H9 (cell line): ENCODE data around the gene RNLS. TPM values are rescaled to one million over a fixed set of nuclear protein-coding genes. Genes with fewer than 3 reads are reported as not detected.

Experiments used
- DNase-seq: peaks from one replicate; pipeline ENCODE4 v3.0.0-alpha.2; 2017
- H2AFZ ChIP-seq: one replicate; pipeline ENCODE4 v1.6.1; 2013; ENCODE audit warnings: mild to moderate bottlenecking, low read length, control low read depth, moderate library complexity
- H2AK5ac ChIP-seq: 2 replicates; pipeline ENCODE4 v1.6.1; 2013; ENCODE audit warnings: low read length, control low read depth, mixed read lengths; ENCODE audit not compliant: insufficient read length
- H2BK120ac ChIP-seq: one replicate; pipeline ENCODE4 v1.6.1; 2013; ENCODE audit warnings: low read depth, mild to moderate bottlenecking, low read length, control low read depth, inconsistent platforms; ENCODE audit not compliant: poor library complexity, severe bottlenecking
- H2BK12ac ChIP-seq: 2 replicates; pipeline ENCODE4 v1.6.1; 2013; ENCODE audit warnings: low read length, control low read depth, mixed read lengths, low read depth; ENCODE audit not compliant: insufficient read length
- H2BK15ac ChIP-seq: 2 replicates; pipeline ENCODE4 v1.6.1; 2013; ENCODE audit warnings: low read depth, low read length, control low read depth
- H2BK20ac ChIP-seq: one replicate; pipeline ENCODE4 v1.6.1; 2013; ENCODE audit warnings: low read depth, mild to moderate bottlenecking, low read length, control low read depth, inconsistent platforms; ENCODE audit not compliant: poor library complexity, severe bottlenecking
- H2BK5ac ChIP-seq: 2 replicates; pipeline ENCODE4 v1.6.1; 2013; ENCODE audit warnings: low read length, control low read depth, mixed read lengths; ENCODE audit not compliant: insufficient read length
- H3K14ac ChIP-seq: 2 replicates; pipeline ENCODE4 v1.6.1; 2013; ENCODE audit warnings: low read length, control low read depth; ENCODE audit not compliant: insufficient read depth
- H3K18ac ChIP-seq: 2 replicates; pipeline ENCODE4 v1.6.1; 2013; ENCODE audit warnings: low read depth, mild to moderate bottlenecking, mixed read lengths, low read length, control low read depth; ENCODE audit not compliant: insufficient read length
- H3K23ac ChIP-seq: 2 replicates; pipeline ENCODE4 v1.6.1; 2013; ENCODE audit warnings: low read length, control low read depth, mixed read lengths, low read depth; ENCODE audit not compliant: insufficient read length
- H3K23me2 ChIP-seq: 2 replicates; pipeline ENCODE4 v1.6.1; 2013; ENCODE audit warnings: low read depth, mild to moderate bottlenecking, mixed read lengths, low read length, control low read depth; ENCODE audit not compliant: insufficient read length, poor library complexity, severe bottlenecking
- H3K27ac ChIP-seq: 2 replicates; pipeline ENCODE4 v1.5.1; 2013; ENCODE audit warnings: low read length, control low read depth, mixed read lengths, low read depth; ENCODE audit not compliant: insufficient read length
- H3K27me3 ChIP-seq: 2 replicates; pipeline ENCODE4 v1.6.1; 2013; ENCODE audit warnings: low read length, control low read depth, inconsistent platforms; ENCODE audit not compliant: insufficient read depth
- H3K4ac ChIP-seq: 2 replicates; pipeline ENCODE4 v1.6.1; 2013; ENCODE audit warnings: low read depth, mild to moderate bottlenecking, control low read depth, inconsistent platforms, low read length, moderate library complexity
- H3K4me1 ChIP-seq: 2 replicates; pipeline ENCODE4 v1.6.1; 2013; ENCODE audit warnings: low read length, control low read depth, inconsistent platforms; ENCODE audit not compliant: insufficient read depth
- H3K4me2 ChIP-seq: 2 replicates; pipeline ENCODE4 v1.6.1; 2013; ENCODE audit warnings: low read length, control low read depth, mixed read lengths; ENCODE audit not compliant: insufficient read length, insufficient read depth
- H3K56ac ChIP-seq: 2 replicates; pipeline ENCODE4 v1.6.1; 2013; ENCODE audit warnings: low read depth, mild to moderate bottlenecking, mixed read lengths, low read length, control low read depth; ENCODE audit not compliant: insufficient read length
- H3K79me1 ChIP-seq: 2 replicates; pipeline ENCODE4 v1.6.1; 2013; ENCODE audit warnings: low read depth, mild to moderate bottlenecking, moderate library complexity, low read length, control low read depth, inconsistent platforms; ENCODE audit not compliant: insufficient read depth, poor library complexity, severe bottlenecking
- H3K79me2 ChIP-seq: 2 replicates; pipeline ENCODE4 v1.6.1; 2013; ENCODE audit warnings: low read length, control low read depth, inconsistent platforms; ENCODE audit not compliant: insufficient read depth
- H3K9ac ChIP-seq: 2 replicates; pipeline ENCODE4 v1.6.1; 2013; ENCODE audit warnings: low read length, control low read depth, mixed read lengths; ENCODE audit not compliant: insufficient read length; ENCODE audit errors: extremely low read depth
- H3K9me3 ChIP-seq: one replicate; pipeline ENCODE4 v1.6.1; 2013; ENCODE audit warnings: low read depth, low read length, inconsistent platforms; ENCODE audit not compliant: control insufficient read depth
- H3T11ph ChIP-seq: one replicate; pipeline ENCODE4 v1.6.1; 2013; ENCODE audit warnings: mild to moderate bottlenecking, low read length, control low read depth, inconsistent platforms
- H4K20me1 ChIP-seq: one replicate; pipeline ENCODE4 v1.6.1; 2013; ENCODE audit not compliant: control insufficient read depth, insufficient read length, insufficient read depth
- H4K5ac ChIP-seq: 2 replicates; pipeline ENCODE4 v1.6.1; 2013; ENCODE audit warnings: low read depth, mild to moderate bottlenecking, mixed read lengths, low read length, control low read depth; ENCODE audit not compliant: insufficient read length
- H4K8ac ChIP-seq: replicated peaks from 2 replicates; pipeline ENCODE4 v1.6.1; 2013; ENCODE audit warnings: low read length, control low read depth, mixed read lengths, low read depth; ENCODE audit not compliant: insufficient read length
- H4K91ac ChIP-seq: 2 replicates; pipeline ENCODE4 v1.6.1; 2013; ENCODE audit warnings: low read depth, mild to moderate bottlenecking, moderate library complexity, mixed read lengths, low read length, control low read depth; ENCODE audit not compliant: insufficient read length
- H3K27ac Mint-ChIP-seq, 3 experiments: 2 replicates in 2 of 3; 3 replicates in 1 of 3; pipeline ENCODE4 v1.8.0; 2020 to 2021; ENCODE audit warnings: mixed read lengths in 3 of 3, mild to moderate bottlenecking in 1 of 3, moderate library complexity in 1 of 3
- H3K27me3 Mint-ChIP-seq: 2 replicates; pipeline ENCODE4 v1.8.0; 2021; ENCODE audit warnings: low read depth, mild to moderate bottlenecking, moderate library complexity, mixed read lengths
- H3K36me3 Mint-ChIP-seq, 3 experiments: 2 replicates in 2 of 3; 3 replicates in 1 of 3; pipeline ENCODE4 v1.8.0; 2020 to 2021; ENCODE audit warnings: low read depth in 3 of 3, mixed read lengths in 3 of 3; ENCODE audit not compliant: insufficient read depth in 1 of 3
- H3K4me1 Mint-ChIP-seq, 2 experiments: 2 replicates each; pipeline ENCODE4 v1.8.0; 2020; ENCODE audit warnings: mixed read lengths in 2 of 2
- H3K4me3 Mint-ChIP-seq, 2 experiments: 2 replicates in 1 of 2; 3 replicates in 1 of 2; pipeline ENCODE4 v1.8.0; 2020 to 2021; ENCODE audit warnings: mild to moderate bottlenecking in 2 of 2, mixed read lengths in 2 of 2, moderate library complexity in 1 of 2
- H3K9me3 Mint-ChIP-seq, 2 experiments: 2 replicates in 1 of 2; 3 replicates in 1 of 2; pipeline ENCODE4 v1.8.0; 2020; ENCODE audit warnings: mild to moderate bottlenecking in 2 of 2, mixed read lengths in 2 of 2, moderate library complexity in 1 of 2
- CTCF ChIP-seq: fragments of 200-600 bp; sonication (generic); conservative IDR thresholded peaks from 3 replicates; pipeline ENCODE4 v1.8.0; 2021; ENCODE audit warnings: antibody characterized with exemption, mild to moderate bottlenecking
- total RNA-seq: library from RNA; stranded (reverse); gene quantifications from 2 replicates; pipeline ENCODE4 v1.2.1, GENCODE V29; 2021

RNLS gene
- total RNA-seq, 1 experiment from 2014 or later, result 7.5 TPM

- Mint-ChIP-seq H3K9me3 (no peaks in the 10 kb centered on the region), H3K4me1 (no peaks in the 10 kb centered on the region), H3K36me3 (no peaks in the 10 kb centered on the region), H3K27me3 (no peaks in the 10 kb centered on the region), H3K27ac (0 out of 7 replicates have a peak overlapping the region, but pooled peaks of 1 of the 3 experiments have one; percentile 21), H3K4me3 (no peak overlapping the region)
- Histone ChIP-seq H4K8ac (no peak overlapping the region), H2BK120ac (no peak overlapping the region), H2BK15ac (no peak overlapping the region), H4K20me1 (no peaks in the 10 kb centered on the region), H3K23me2 (no peaks in the 10 kb centered on the region), H3K79me1 (no peaks in the 10 kb centered on the region), H2BK20ac (no peak overlapping the region), H3K4me1 (no peaks in the 10 kb centered on the region), H3K27ac (no peak overlapping the region), H3K18ac (no peak overlapping the region), H2AK5ac (no peak overlapping the region), H3T11ph (no peak overlapping the region), H2BK12ac (no peak overlapping the region), H4K91ac (no peak overlapping the region), H3K4me2 (no peak overlapping the region), H2AFZ (no peak overlapping the region), H3K9ac (no peak overlapping the region), H3K27me3 (no peaks in the 10 kb centered on the region), H4K5ac (no peak overlapping the region), H2BK5ac (no peak overlapping the region), H3K79me2 (no peaks in the 10 kb centered on the region), H3K14ac (no peak overlapping the region), H3K4ac (no peak overlapping the region), H3K56ac (no peak overlapping the region), H3K9me3 (no peaks in the 10 kb centered on the region), H3K23ac (no peak overlapping the region)
- no peak for DNase-seq
- TF ChIP-seq CTCF, result no peak
Measured at GRCh38 chr10:88289342-88289741, 293.8 kb downstream of the RNLS start.
